Right cardiac atrium (tissue), 5 donors: ENCODE data around the gene DGCR6. TPM values are rescaled to one million over a fixed set of nuclear protein-coding genes. Genes with fewer than 3 reads are reported as not detected.
"Not testable (repeated sequence)": the region's sequence is repeated elsewhere in the genome, so short reads cannot be mapped to it uniquely, and the experiment has no call there.

Experiments
- ATAC-seq, 2 donors: fragments of 200-7000 bp; cut with Tn5 transposase; one replicate each; pipeline versions ENCODE4 v1.8.0 to v1.9.1; 2020; ENCODE audit warnings: moderate library complexity in 2 of 2, mild to moderate bottlenecking in 1 of 2
- DNase-seq, 3 donors: peaks; one replicate each; pipeline ENCODE4 v3.0.0-alpha.2; 2020
- H3K27ac ChIP-seq: one replicate; pipeline ENCODE4 v1.5.1; 2013; ENCODE audit warnings: mild to moderate bottlenecking, low read length, control low read depth, moderate library complexity
- H3K27me3 ChIP-seq: one replicate; pipeline ENCODE4 v1.6.1; 2013; ENCODE audit not compliant: control insufficient read depth, insufficient read depth
- H3K4me1 ChIP-seq: one replicate; pipeline ENCODE4 v1.6.1; 2013; ENCODE audit warnings: low read length; ENCODE audit not compliant: control insufficient read depth, insufficient read depth
- H3K4me3 ChIP-seq: one replicate; pipeline ENCODE4 v1.5.1; 2013; ENCODE audit warnings: low read length, control low read depth
- H3K9me3 ChIP-seq: one replicate; pipeline ENCODE4 v1.6.1; 2013; ENCODE audit warnings: low read length; ENCODE audit not compliant: control insufficient read depth
- WGBS: extraction: QIAGEN DNeasy Blood & Tissue Kit; methylation state at CpG from one replicate; pipeline ENCODE4 v1.1.7; 2013; 5-methylcytosine and 5-hydroxymethylcytosine counted together
- intact Hi-C, 4 donors: fragments of 100-400 bp; cut with DNase I; formaldehyde crosslinking; loops; one replicate each; pipeline versions ENCODE4 v1.11.0 to v1.14.0; 2022 to 2023
- long read RNA-seq, 4 donors: library from polyadenylated mRNA; unstranded; transcript quantifications; one replicate each; pipeline ENCODE4 v2.0.0, GENCODE V29; 2020 to 2021
- polyA plus RNA-seq: library from polyadenylated mRNA; stranded (reverse); fragments of 200-250 nt; gene quantifications from one replicate; pipeline ENCODE4 v1.2.3, GENCODE V29; 2013
- total RNA-seq, 4 donors: library from RNA; stranded (reverse); fragmentation: NEBNext Ultra II Directional; extraction: Animal tissue kit (Norgen Biotek cat#: 25700); gene quantifications; one replicate each; pipeline ENCODE4 v1.2.1, GENCODE V29; 2021
- donor health status: healthy with polysubstance abuse.
- donor health status: DM: no; HTN: yes; CAD: no.
- donor health status: DM: no; HTN: no; CAD: no.
- donor health status: DM: no; HTN: yes; CAD: no; lungs with severe emphysema.
- donor health status: DM: yes; HTN: yes; CAD: no.

The DGCR6 gene
- total RNA-seq (10 to 100 TPM in 1 of 4 donors, 1 to 10 TPM in 3; 2.8 to 11.2 (median 6.2) TPM), polyA plus RNA-seq (3.6 TPM)
- long read RNA-seq, donor 1, partial matches to known transcripts = 0 of 1 reads
- long read RNA-seq, donor 1, other reads (novel, unspliced or antisense) = 0 of 1 reads
- long read RNA-seq, donor 2, partial matches to known transcripts = 0 of 2 reads
- long read RNA-seq, donor 2, other reads (novel, unspliced or antisense) = 0 of 2 reads
- long read RNA-seq, donor 3, partial matches to known transcripts = 0 of 1 reads
- long read RNA-seq, donor 3, other reads (novel, unspliced or antisense) = 1 of 1 reads
- long read RNA-seq, donor 4, partial matches to known transcripts = 0 of 1 reads
- long read RNA-seq, donor 4, other reads (novel, unspliced or antisense) = 0 of 1 reads

DNA sequence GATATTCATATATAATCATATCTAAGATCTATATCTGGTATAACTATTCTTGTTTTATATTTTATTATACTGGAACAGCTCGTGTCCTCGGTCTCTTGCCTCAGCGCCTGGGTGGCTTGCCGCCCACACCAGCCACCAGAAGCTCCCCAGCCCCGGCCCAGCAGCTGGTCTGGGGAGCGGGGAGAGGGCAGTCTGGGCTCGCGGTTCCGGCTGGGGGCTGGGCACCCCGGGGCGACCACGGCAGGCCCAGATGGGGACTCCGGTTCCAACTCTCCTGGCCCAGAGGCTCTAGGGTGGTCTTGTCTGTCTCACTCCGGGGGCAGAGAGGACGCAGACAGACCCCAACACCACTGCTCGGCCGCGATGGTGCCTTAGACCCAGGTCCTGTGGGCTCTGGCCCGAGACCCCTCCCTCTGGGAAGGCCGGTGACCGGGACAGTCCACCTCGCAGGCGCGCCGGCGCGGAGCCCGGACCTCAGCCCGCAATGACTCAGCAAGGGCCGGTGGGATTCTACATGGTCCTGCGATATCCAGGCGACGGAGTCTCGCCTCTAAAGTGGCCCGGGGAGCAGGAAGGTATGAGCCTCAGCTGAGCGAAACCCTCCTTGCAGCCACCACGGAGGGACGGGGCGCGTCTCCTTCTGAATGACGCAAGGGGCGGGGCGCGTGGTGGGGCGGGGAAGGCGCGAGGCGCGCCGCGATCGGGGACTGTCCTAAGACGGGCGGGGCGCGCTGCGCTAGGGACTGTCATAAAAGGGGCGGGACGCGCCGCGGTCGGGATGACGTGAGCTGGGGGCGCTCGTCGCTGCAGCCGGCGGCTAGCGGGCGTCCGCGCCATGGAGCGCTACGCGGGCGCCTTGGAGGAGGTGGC, at the start of gene DGCR6:
TSS of gene DGCR6 (plus strand) at position 781 of the 870 bp plus-strand sequence. CDS start at position 836, 55 bp downstream.
- 1% methylated on average over 7 of the region's 77 CpGs for WGBS
- no peaks in the 10 kb centered on the region for H3K27me3 ChIP-seq
- DNase-seq (peak in 1 of 3 donors; percentile 4), ATAC-seq (peak; percentile 99)
- no peaks in the 10 kb centered on the region for H3K9me3 ChIP-seq
- H3K4me1 ChIP-seq = no peaks in the 10 kb centered on the region
- H3K4me3 ChIP-seq = no peak within 1 kb of the TSS
- H3K27ac ChIP-seq = no peak within 1 kb of the TSS
- intact Hi-C loops = no loop called here

DNA sequence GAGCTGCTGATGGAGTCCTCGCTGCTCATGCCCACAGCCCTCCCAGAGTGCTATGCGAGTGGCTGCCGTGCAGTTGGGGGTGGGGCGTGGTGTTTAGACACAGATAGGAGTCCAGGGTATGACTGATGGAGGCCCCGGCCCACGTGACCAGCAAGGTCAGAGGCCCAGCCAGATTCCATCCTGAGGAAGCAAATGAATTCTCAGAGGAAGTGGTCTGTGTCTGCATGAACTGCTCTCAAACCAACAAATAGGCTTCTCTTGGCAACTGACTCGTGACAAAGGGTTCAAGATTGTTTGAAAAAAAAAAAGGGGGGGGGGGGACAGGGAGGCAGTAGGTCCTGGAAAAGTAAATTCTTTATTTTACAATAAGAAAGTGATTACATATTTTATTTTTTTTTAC, 46.8 kb upstream of the DGCR6 start:
- 14% methylated on average over 3 of the region's 7 CpGs for WGBS
- H3K4me1 ChIP-seq, intact Hi-C loops: not testable (repeated sequence)

DNA sequence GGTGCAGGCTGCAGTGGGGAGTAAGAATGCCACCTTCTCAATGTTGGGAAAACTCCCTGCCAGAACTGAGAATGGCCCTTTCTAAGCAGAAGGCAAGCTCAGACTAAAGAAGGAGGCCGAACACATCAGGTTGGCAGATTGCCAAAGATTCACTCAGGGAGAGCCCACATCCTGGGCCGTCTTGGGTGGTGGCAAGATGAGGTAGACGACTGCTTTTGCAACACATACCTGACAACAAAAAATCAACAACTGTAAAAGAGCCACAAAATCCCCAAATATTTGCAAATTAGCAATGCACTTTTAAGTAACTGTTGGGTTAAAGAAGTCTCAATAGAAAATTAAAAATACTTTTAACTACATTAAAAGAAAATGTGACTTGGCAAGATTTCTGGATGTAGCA, 24.9 kb upstream of the DGCR6 start:
- ATAC-seq, H3K4me3 ChIP-seq, H3K4me1 ChIP-seq, H3K27ac ChIP-seq, H3K9me3 ChIP-seq, intact Hi-C loops, H3K27me3 ChIP-seq: not testable (repeated sequence)
- DNase-seq = peak in 1 of 3 donors; percentile 38
- 34% methylated on average over 3 of the region's 3 CpGs for WGBS

More for the DNA sequence above, 46.8 kb upstream of the DGCR6 start:
- not testable (repeated sequence) for ATAC-seq, DNase-seq, H3K4me3 ChIP-seq, H3K9me3 ChIP-seq, H3K27me3 ChIP-seq, H3K27ac ChIP-seq

DNA sequence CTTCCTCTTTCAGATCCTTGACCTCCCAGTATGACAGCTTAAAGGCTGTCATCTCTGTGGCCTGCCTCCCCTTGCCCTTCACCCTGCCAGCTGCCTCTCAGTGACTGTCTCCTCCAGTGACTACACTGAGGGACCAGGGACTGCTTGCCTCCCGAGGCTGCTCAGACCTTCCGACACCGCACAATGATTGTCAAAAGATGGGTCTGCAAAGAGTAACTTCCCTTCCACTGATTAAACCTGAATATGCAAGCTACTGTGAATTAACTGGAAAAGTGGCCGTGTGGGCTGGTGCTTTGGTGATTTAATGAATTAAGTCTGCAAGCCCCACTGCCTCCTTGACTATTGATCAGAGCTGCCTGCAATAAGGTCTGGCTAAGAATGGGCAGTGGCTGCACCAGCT, 21.7 kb upstream of the DGCR6 start:
- 47% methylated on average over 4 of the region's 4 CpGs for WGBS
- intact Hi-C loops, H3K9me3 ChIP-seq, ATAC-seq, H3K27me3 ChIP-seq, H3K4me1 ChIP-seq, H3K27ac ChIP-seq, DNase-seq, H3K4me3 ChIP-seq: not testable (repeated sequence)

DNA sequence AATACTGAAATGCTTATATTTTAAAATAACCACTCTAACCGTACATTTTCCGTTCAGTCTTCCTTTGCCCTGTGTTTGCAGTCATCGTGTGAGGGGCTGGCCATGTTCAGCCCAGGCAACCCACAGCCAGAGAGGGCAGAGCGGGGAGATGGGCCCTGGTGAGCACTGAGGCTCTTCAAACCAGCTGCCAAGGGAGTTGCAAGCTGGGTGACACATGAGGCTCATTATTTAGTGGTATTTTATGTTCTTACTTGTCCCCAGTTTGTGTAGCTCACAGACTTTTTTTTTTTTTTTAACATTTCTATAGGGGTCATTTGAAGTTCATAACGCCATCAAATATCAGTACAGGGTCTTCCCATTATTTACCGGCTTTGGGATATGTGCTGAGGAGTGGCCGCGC, 18.0 kb upstream of the DGCR6 start:
- Histone ChIP-seq H3K9me3 (no peaks in the 10 kb centered on the region), H3K27me3 (no peaks in the 10 kb centered on the region), H3K27ac (no peak overlapping the region), H3K4me1 (no peaks in the 10 kb centered on the region), H3K4me3 (no peak overlapping the region)
- DNase-seq (no peak), ATAC-seq (no peak)
- intact Hi-C loops = no loop called here
- WGBS = 72% methylated on average over 2 of the region's 8 CpGs

DNA sequence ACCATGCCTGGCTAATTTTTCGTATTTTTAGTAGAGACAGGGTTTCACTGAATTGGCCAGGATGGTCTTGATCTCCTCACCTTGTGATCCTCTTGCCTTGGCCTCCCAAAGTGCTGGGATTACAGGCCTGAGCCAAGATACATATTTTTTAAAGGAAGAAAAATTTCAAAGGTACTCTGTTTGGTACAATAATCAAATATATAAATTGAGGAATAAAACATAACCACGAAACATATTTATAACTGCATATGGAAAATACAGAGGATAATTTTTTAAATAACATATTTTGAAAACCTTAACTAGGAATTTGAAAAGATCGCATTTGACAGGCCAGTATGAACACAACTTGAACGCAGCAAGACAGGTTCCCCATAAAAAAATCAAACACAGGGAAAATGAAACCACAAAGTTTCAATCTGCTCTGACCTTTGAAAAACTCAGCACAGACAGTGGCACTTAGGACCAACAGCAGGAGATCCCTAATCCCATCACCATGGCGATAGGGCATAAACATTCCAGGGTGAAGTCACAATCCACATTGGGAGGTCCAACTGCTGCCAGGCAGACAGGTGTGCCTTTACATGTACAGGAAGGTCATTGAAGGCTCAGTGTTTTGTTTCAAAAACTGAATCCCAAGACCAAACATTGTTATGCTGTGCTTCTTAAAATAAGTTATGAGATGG, 15.5 kb upstream of the DGCR6 start:
- ATAC-seq = peak in 1 of 2 donors; percentile 74
- WGBS = no CpG with 5 or more reads among the region's 5 CpGs

DNA sequence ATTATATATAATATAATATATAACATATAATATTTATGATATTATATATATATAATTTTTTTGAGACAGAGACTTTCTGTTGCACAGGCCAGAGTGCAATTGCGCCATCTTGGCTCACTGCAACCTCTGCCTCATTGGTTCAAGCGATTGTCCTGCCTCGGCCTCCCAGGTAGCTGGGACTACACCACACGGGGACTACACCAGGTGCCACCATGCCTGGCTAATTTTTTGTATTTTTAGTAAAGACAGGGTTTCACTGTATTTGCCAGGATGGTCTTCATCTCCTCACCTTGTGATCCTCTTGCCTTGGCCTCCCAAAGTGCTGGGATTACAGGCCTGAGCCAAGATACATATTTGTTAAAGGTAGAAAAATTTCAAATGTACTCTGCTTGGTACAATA, 12.3 kb upstream of the DGCR6 start:
- intact Hi-C loops, H3K4me1 ChIP-seq, H3K27ac ChIP-seq, H3K9me3 ChIP-seq, DNase-seq, H3K27me3 ChIP-seq, H3K4me3 ChIP-seq, ATAC-seq: not testable (repeated sequence)
- no CpG with 5 or more reads among the region's 4 CpGs for WGBS

More for the DNA sequence above, 15.5 kb upstream of the DGCR6 start:
- DNase-seq, H3K27ac ChIP-seq, H3K4me1 ChIP-seq, H3K9me3 ChIP-seq, intact Hi-C loops, H3K27me3 ChIP-seq, H3K4me3 ChIP-seq: not testable (repeated sequence)

DNA sequence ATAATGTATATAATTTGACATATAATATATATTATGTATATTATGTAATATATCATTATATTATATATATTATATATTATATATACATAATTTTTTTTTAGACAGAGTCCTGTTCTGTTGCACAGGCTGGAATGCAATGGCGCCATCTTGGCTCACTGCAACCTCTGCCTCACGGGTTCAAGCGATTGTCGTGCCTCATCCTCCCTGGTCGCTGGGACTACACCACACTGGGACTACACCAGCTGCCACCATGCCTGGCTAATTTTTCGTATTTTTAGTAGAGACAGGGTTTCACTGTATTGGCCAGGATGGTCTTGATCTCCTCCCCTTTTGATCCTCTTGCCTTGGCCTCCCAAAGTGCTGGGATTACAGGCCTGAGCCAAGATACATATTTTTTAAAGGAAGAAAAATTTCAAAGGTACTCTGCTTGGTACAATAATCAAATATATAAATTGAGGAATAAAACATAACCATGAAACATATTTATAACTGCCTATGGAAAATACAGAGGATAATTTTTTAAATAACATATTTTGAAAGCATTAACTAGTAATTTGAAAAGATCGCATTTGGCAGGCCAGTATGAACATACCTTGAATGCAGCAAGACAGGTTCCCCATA, 10.0 kb upstream of the DGCR6 start:
- intact Hi-C loops, H3K27ac ChIP-seq, H3K27me3 ChIP-seq, H3K9me3 ChIP-seq, ATAC-seq, H3K4me3 ChIP-seq, H3K4me1 ChIP-seq: not testable (repeated sequence)
- WGBS = 84% methylated on average over 6 of the region's 7 CpGs
- DNase-seq = peak; percentile 6 to 42 (median 22)

DNA sequence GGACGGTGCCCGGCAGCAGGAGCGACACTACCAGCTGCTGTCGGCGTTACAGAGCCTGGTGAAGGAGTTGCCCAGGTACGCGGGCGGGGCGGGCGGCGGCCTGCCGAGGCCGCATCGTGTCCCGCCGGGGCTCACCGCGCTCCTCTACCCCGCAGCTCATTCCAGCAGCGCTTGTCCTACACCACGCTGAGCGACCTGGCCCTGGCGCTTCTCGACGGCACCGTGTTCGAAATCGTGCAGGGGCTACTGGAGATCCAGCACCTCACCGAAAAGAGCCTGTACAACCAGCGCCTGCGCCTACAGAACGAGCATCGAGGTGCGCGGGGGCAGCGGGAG, 258 bp downstream of the DGCR6 start:
- WGBS = no CpG with 5 or more reads among the region's 36 CpGs
- H3K4me1 ChIP-seq, H3K9me3 ChIP-seq, DNase-seq, H3K27ac ChIP-seq, intact Hi-C loops, H3K4me3 ChIP-seq, H3K27me3 ChIP-seq: not testable (repeated sequence)
- peak; percentile 45 to 56 for ATAC-seq

DNA sequence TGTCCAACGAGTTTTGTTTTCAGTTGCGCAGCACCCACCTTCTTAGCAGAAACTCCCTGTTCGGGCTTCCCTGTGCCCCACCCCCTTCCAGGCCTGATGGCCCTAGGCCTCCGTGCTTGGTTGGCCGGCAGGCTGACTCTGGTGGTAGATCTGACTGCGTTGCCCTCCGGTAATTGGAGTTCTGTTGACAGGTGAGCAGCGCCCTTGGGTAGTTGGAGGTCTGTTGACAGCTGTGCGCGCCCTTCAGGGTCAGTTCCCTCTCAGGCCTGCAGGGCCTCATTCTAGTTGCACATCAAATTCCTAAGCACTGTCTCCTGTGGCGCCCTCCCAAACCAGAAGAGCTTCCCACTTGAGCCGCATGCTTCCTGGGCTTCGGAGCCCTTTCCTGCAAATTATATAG, 776 bp downstream of the DGCR6 start:
- intact Hi-C loops = no loop called here
- H3K27ac ChIP-seq = no peak overlapping the region
- H3K4me1 ChIP-seq = no peaks in the 10 kb centered on the region
- H3K4me3 ChIP-seq = no peak overlapping the region
- peak in 1 of 2 donors; percentile 9 for ATAC-seq
- H3K9me3 ChIP-seq = no peaks in the 10 kb centered on the region
- 50% methylated on average over 7 of the region's 13 CpGs for WGBS
- H3K27me3 ChIP-seq = no peaks in the 10 kb centered on the region
- DNase-seq = no peak
